ENCODE results near the gene GIN1.
"Not testable (repeated sequence)": the region's sequence is repeated elsewhere in the genome, so short reads cannot be mapped to it uniquely, and the experiment has no call there.

The GIN1 gene, protein sequence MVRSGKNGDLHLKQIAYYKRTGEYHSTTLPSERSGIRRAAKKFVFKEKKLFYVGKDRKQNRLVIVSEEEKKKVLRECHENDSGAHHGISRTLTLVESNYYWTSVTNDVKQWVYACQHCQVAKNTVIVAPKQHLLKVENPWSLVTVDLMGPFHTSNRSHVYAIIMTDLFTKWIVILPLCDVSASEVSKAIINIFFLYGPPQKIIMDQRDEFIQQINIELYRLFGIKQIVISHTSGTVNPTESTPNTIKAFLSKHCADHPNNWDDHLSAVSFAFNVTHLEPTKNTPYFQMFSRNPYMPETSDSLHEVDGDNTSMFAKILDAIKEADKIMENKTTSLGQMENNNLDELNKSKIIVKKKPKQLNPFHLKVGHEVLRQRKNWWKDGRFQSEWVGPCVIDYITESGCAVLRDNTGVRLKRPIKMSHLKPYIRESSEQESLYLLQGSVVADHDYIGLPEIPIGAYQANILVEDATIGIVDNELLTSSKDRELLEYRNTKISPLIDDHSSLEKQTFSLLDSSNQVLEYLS

DNA sequence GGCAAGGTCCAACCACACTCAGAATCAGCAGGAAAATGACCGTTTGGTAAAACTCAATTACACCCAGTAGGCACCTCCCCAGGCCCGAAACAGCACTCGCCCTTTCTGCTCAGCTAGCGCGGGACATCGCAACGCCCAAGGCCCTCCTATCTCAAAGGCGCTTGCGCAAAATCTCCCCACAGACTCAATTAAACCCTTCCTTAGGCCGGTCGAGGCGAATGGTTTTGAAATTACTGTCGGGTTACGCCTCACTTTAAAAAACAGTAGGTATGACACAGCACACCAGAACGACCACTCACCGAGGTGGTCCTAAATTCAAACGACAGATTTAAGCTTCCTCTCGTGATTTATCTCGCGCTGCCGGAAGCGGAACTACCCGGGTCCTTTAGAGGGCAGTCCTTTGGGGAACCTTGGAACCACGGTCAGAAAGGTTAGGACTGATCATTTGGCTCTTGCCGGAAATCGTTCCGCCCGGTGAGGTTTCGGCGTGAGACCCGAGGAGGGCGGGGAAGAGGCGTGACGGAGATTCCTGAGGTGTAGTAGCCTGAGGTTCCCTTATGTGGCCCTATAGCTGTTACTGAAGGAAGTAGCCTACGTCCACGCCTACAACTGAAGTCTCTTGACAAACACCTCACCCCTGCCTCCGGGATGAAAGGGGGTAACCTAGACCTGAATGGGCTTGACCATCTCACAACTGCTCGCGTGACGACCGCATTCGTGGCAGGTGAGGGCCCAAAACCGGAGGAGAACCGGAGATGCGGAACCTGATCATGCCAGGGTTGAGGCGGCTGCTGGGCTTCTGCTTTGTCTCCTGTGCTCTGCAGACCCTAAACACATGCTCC lies at the start of gene GIN1, which contains the start of gene PPIP5K2:
GIN1 (minus strand) TSS at position 374 of the 842 bp plus-strand sequence. CDS start 11,431 bp downstream, outside the sequence.
PPIP5K2 (plus strand) TSS at position 537 of the 842 bp plus-strand sequence. CDS start 9,289 bp downstream, outside the sequence.
- peak; percentile 98 for FAIRE-seq

DNA sequence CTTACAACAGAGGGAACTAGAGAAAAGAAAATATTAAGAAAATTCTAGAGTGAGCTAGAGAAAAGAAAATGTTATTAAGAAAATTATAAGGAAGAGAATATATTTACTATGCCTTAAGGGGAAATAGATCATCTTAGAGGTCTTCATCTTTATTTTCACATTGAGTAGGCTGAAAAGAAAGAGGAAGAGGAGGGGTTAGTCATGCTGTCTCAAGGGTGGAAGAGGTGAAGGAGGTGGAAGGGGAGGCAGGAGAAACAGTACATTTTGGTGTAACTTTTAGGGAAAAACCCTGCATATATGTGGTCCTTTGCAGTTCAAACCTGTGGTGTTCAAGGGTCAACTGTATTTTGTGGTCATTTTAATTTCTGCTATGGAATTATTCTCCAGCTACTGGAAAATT lies 46.8 kb upstream of the GIN1 start:
- FAIRE-seq: no peak

DNA sequence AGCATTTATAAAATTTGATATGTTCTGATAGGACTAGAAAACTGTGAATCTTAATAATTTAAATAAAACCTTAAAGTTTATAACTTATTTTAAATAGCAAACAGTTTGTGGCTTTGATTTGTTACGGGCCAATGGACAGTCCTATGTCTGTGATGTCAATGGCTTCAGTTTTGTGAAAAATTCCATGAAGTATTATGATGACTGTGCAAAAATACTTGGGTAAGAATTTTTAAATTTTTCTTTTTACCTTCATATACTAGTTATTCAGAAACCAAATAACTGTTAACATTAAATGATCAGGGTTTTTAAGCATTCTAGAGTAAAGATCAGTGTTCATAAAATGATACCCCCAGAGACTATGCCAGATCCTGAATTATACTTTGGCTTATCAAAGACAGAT lies 31.2 kb upstream of the GIN1 start:
- FAIRE-seq: no peak

DNA sequence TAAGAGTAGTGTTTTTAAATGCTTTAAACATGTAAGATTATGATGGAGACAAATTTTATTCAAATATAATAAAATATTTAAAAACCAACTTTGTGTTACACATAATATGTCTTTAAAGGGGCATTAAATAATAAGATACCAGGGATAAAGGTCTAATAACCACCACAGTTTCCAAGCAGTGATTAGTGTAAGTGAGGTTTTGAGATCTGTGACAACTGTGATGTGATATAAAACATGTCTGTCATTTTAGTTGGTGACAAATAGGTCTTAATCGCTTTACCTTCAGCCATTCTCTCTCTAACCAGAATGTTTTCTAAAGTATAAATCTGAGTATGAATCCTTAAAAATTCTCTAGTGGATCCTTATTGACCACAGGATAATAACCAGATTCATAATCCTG lies 28.3 kb upstream of the GIN1 start:
- FAIRE-seq: no peak

DNA sequence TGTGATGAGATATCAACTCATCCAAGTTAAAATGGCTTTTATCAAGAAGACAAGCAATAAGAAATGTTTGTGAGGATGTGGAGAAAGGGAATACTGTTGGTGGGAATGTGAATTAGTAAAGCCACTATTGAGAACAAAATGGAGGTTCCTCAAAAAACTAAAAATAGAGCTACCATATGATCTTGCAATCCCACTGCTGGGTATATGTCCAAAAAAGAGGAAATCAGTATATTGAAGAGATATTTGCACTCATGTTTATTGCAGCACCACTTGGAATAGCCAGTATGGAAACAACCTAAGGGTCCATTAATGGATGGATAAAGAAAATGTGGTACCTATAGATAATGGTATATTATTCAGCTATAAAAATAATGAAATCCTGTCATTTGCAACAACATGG lies 25.3 kb upstream of the GIN1 start:
- no peak for FAIRE-seq

DNA sequence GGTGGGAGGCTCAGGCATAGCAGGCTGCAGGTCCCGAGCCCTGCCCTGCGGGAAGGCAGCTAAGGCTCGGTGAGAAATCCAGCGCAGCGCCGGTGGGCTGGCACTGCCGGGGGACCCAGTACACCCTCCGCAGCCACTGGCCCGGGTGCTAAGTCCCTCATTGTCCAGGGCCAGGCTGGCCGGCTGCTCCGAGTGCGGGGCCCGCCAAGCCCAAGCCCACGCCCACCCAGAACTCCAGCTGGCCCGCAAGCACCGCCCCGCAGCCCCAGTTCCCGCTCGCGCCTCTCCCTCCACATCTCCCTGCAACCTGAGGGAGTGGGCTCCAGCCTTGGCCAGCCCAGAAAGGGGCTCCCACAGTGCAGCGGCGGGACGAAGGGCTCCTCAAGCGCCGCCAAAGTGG lies 22.2 kb upstream of the GIN1 start:
- not testable (repeated sequence) for FAIRE-seq

DNA sequence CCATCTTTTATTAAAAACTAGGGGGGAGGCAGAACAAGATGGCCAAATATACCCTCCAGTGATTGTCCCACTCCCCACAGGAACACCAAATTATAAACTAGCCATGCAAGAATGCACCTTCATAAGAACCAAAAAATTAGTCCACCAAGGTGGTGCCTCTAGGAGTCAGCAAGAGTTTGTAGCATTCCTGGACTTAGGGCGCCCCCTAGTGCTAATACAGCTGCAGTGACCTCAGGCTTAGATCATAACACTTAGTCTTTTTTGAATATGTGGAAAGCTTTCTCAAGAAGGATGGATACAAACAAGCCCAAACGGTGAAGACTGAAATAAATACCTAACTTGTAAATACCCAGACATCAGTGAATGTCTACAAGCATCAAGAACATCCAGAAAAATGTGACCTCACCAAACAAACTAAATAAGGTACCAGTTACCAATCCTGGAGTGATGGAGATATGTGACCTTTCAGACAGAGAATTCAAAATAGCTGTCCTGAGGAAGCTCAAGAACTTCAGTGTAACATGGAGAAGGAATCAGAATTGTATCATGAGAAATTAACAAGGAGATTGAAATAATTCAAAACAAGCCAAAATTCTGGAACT lies 19.4 kb upstream of the GIN1 start:
- FAIRE-seq: peak; percentile 88

DNA sequence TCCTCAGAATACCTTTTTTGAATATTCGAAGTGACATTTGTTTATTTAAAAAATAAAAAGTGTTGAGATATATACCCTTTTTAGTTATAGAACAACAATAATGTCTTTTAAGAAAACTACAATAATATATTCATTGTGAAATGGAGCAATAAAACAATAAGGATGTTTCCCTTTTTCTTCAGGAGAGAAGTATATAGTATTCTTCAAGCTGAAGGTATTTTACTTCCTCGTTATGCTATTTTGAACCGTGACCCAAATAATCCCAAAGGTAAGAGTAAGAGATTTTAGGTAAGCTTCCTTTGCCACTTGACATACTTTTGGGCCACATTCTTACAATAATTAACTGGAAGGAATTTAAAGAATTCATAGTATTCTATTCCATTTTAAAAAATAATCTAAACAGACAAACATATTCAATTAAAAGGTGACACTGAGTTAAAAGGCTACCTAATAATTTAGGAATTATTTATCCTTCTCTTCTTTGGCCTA lies 18.3 kb upstream of the GIN1 start:
- FAIRE-seq: no peak

DNA sequence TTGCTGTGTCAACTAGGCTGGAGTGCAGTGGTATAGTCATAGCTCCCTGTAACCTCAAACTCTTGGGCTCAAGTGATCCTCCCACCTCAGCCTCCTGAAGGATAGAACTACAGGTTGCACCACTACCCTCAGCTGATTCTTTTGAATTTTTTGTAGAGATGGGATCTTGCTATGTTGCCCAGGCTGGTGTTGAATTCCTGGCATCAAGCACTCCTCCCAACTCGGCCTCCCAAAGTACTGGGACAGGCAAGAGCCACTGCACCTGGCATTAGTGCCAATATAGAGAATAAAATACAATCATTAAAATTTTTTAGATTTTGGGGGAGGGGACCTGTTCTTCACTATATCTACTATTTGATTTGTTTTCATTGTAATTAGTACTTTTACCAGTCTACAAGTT lies 15.5 kb upstream of the GIN1 start:
- no peak for FAIRE-seq

DNA sequence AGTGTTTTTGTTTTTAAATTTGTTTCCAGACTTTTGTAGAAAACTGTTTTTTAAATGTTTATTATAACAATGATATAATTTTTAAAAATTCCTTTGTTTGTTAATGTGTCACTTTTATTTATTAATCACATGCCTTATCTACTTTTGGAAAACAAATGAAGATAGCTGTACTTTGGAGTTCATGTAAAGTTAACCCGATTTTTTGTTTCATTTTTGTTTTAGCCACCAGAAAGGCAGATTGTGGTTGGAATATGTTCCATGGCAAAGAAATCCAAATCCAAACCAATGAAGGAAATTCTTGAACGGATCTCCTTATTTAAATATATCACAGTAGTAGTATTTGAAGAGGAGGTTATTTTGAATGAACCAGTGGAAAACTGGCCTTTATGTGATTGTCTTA lies 13.3 kb upstream of the GIN1 start:
- no peak for FAIRE-seq

DNA sequence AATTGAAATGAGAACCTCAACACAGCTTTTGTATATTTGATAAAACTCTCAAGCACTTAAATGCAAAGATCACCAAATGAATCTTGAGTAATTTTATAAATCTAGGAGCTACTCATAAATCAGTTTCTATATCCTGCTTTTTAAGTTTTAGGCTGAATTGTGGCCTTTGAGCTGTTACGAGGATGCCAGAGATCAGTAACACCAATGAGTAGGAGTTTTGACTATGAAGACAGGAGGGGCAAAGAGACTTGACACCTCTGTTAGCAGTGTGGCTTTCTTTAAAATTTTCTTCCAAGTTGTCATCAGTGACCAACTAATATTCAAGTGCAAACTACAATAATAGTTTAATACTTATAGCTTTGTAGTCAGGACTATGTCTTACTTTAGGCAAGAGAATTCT lies 12.7 kb upstream of the GIN1 start:
- no peak for FAIRE-seq

DNA sequence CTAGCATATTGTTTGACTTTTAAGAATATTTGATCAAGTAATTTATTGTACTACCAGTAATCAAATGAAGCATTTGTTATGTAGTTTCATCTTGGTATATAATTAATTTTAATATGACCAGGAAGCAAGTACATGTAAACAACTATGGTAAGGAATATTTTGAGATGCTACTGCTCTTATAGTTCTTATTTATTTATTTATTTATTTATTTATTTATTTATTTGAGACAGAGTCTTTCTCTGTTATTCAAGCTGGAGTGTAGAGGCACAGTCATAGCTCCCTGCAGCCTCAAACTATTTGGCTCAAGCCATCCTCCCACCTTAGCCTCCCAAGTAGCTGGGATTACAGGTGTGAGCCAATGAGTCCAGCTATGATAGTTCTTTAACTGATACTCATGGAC lies 8.3 kb upstream of the GIN1 start:
- FAIRE-seq: no peak

DNA sequence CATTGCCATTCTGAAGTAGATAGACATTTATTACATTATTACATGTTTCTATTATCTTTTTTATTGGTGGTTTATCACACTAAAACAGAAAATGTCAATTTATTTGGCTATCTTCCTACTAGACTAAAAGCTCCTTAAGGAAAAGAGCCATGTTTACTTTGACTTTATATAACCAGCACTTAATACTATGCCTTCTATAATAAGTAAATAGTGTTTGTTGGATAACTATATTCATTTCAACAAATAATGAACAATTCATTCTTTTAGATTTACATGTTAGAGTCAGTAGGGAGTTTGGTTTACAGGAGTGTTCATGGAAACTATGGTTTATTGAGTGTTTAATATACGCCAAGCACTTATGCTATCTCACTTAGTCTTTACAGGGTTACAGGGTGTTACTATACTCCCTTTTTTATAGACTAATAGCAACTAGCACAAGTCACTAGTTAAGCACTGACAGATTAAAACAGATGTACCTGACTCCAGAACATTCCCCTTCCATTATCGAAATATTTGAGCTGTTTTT lies 7.4 kb upstream of the GIN1 start:
- no peak for FAIRE-seq

DNA sequence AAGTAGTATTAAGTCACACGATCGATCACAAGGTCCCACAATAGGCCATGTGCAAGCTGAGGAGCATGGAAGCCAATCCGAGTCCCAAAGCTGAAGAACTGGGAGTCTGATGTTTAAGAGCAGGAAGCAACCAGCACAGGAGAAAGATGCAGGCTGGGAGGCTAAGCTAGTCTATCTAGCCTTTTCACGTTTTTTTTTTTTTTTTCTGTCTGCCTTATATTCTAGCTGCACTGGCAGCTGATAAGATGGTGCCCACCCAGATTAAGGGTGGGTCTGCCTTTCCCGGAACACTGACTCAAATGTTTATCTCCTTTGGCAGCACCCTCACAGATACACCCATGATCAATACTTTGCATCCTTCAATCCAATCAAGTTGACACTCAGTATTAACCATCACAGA lies 6.6 kb upstream of the GIN1 start:
- FAIRE-seq: no peak

DNA sequence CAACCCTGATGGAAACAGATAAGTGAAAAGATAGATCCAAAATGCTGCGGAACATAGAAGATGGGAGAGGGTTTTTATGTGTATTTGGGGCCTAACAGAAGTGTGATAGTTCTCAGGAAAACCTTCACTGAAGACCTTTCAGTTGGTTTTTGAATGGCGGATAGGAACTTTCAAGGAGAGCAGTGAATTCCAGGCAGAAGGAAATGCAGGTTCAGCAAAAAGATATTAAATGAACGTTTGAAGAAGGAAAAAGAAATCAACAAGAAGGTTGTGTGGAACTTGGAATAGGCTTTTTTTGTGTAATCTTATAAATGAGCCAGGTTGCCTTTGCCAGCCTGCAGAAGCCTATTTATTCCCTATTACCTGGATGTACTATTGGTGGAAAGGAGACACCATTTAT lies 2.3 kb upstream of the GIN1 start:
- no peak for FAIRE-seq

DNA sequence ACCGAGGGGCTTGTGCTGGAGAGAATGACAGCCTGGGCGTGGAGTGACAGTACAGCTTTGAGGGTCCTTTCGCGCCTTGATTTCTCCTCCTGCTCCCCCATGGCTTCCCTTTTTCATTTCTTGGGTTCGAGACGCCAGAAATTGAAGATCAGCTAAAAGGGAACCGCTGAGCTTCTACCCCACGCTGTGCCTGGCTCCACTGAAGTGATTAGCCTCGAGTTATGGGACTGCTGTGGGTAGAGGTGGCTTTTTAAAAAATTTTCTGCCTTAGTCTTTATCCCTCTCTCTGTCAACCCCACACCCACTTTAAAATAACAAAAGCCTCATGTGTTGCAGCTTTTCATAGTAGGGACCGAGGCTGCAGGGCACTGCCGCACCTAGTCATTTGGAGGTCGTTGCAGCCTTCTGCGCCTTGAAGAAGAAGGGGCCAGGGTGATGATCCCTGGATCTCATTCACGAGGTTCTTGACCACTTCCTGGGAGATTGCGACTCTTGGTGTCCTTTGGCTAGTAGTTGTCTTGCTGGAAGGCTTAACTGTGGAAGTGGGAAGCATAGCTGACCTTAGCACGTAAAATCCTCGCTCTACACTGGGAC lies 766 bp upstream of the GIN1 start:
- no peak for FAIRE-seq

DNA sequence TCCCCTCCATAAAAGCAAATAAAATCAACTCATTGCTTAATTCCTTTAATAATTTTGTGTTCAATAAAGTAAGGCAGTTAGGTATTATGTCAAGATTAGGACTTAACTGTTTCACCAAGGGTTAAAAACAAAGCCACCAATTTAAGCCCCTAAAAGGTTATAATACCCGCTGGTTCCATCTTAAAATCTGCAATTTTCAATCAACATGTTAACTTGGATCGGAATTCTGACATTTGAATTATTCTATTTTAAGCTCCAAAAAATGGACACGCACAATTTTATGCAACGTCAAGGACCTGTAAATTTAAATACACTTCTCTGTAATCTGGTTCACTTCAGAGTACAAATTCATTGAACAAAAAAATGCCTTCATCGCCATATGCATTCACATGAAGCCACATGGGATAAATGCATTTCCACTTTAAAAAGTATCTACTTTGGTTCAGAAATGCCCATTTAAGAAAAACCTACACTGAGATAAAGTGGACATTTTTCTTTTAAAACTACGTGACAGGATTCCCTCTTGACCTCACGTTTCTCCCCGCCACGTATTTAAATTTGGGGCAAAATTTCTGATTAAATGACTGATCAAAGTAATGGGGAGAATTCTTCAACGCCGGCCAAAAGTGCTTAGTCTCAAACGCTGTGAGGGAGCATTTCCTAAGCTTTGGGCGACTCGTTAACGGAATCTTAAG lies 721 bp downstream of the GIN1 start:
- peak; percentile 97 for FAIRE-seq

DNA sequence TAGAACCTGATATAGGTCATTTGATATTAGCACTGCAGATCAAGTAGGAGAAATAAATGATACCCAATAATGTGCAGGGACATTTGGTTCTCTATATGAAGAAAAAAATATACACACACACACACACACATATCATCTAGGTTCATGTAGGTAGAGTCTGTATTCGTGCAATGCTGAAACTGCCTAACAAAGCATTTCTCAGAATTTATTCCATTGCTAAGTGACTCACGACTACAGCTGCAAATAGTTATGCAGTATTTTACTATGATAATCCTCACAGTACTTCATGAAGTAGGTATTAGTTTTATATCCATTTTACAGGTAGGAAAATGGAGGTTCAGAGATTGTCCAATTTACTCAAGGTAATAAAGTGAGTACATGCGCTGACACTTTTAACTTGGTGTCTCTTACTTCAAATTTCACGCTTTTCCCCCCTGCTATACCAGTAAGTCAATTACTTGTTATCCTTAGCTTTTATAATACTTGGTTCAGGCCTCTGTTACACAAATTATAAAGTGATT lies 2.4 kb downstream of the GIN1 start:
- FAIRE-seq: no peak

DNA sequence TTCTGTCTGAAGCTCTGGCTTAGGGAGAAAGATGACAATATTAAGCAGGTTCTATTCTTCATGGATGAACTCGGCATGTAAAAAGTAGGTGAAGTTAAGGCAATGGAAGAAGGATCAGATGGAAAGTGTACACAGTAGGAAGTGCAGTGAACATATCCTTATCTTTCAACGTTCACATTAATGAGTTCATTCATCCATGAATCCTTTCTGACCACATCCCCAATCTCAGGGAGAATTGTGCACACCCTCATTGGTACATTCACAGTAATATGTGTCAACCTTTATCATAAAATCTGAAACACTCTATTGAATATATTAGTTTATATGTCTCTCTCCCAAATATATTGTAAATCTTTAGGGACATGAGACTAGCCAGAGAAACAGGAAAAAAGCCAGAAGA lies 5.5 kb downstream of the GIN1 start:
- FAIRE-seq: no peak

DNA sequence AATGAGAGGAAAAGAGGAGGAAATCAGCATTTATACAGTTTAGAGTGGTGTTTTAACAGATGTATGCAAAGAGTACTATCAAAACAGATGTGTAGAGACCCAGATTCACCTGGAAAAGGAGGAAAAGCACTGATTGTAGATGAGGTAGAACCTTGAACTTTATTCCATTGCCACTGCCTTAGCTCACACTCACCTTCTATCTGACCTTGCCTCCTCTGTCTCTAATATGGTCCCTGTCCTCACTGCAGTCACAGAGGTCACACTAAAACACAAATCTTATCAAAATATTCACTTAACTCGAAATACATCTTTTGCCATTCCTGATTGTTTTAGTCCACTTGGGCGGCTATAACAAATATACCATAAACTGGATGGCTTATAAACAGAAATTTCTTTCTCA lies 7.0 kb downstream of the GIN1 start:
- FAIRE-seq: no peak

DNA sequence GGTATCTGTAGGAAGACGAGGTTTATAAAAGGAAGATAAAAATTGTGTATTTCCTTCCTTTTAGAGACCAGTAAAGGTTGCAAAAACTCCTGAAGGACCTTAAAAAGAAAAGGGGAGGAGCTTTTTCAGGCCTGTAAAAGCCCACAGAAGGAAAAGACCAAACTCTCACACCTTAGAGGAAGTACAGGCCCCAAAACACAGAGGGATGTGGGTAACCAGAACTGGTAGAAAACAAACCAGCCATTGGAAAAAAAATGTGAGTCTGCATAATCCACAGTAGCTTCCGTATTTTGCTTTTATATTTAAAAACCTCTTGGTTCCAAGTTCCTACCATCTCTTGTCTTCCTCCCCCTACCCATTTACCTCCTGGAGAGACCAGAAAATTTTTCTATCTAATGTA lies 8.5 kb downstream of the GIN1 start:
- FAIRE-seq: no peak

DNA sequence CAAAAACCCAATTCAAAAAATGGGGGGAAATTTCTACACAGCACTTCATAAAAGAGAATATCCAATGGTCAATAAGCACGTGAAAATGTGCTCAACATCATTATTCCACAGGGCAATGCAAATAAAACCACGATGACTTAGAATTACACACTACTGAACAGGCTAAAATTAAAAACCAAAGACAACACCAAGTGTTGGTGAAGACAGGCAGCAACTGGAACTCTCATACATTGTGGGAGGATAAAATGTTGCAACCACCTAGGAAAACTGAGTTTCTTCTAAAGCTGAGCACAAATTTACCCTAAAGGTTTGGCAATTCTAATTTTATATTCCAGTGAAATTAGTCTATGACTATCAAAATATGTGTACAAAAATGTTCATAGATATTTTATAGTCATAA lies 9.5 kb downstream of the GIN1 start:
- FAIRE-seq: no peak
